Pancreas (tissue), 10 donors: ENCODE results near the gene TNFRSF8. TPM values are rescaled to one million over a fixed set of nuclear protein-coding genes. Genes with fewer than 3 reads are reported as not detected.

Experiments
- ATAC-seq, 4 donors: fragments of 200-7000 bp; cut with Tn5 transposase; one replicate each; pipeline versions ENCODE4 v1.8.0 to v1.9.1; 2020; ENCODE audit warnings: mild to moderate bottlenecking in 4 of 4, moderate library complexity in 4 of 4
- DNase-seq, 6 donors: peaks; one replicate each; pipeline ENCODE4 v3.0.0-alpha.2; 2020
- FAIRE-seq: peaks from 2 replicates; lab custom pipeline; 2012; peaks lifted over from hg19 to GRCh38; lab: Jason Lieb, UNC
- H3K27ac ChIP-seq, 4 donors: fragments of 200-600 bp; sonication (generic); 1 replicate in 3 of 4; 2 replicates in 1 of 4; pipeline versions ENCODE4 v1.5.0 to v1.8.0; 2020
- H3K27me3 ChIP-seq, 4 donors: fragments of 200-600 bp; one replicate each; pipeline ENCODE4 v1.8.0; 2021
- H3K36me3 ChIP-seq, 3 donors: fragments of 200-600 bp; sonication (generic) in 1 of 3; one replicate each; pipeline versions ENCODE4 v1.5.0 to v1.8.0; 2020 to 2021
- H3K4me1 ChIP-seq, 3 donors: fragments of 200-600 bp; one replicate each; pipeline ENCODE4 v1.8.0; 2021
- H3K4me3 ChIP-seq, 4 donors: fragments of 200-600 bp; sonication (generic) in 2 of 4; one replicate each; pipeline versions ENCODE4 v1.5.0 to v1.8.0; 2020 to 2021
- H3K9me3 ChIP-seq, 4 donors: fragments of 200-600 bp; one replicate each; pipeline ENCODE4 v1.8.0; 2021
- WGBS, 2 donors: extraction: QIAGEN DNeasy Blood & Tissue Kit; methylation state at CpG; one replicate each; pipeline ENCODE4 v1.1.7; 2013; 5-methylcytosine and 5-hydroxymethylcytosine counted together
- intact Hi-C, 3 donors: fragments of 100-400 bp; cut with DNase I; formaldehyde crosslinking; loops; one replicate each; pipeline versions ENCODE4 v1.11.1 to v1.14.2; 2022
- polyA plus RNA-seq, 2 donors: library from polyadenylated mRNA; stranded (reverse); fragments of 200-250 nt; gene quantifications; one replicate each; pipeline ENCODE4 v1.2.3, GENCODE V29; 2013
- total RNA-seq, 6 donors: library from RNA; stranded (reverse); fragmentation: NEBNext Ultra II Directional in 4 of 6; extraction: Animal tissue kit (Norgen Biotek cat#: 25700) in 4 of 6; gene quantifications; one replicate each; pipeline versions ENCODE4 v1.2.1 to v1.2.4, GENCODE V29; 2021 to 2023
- TF ChIP-seq, protein P1 (sequence below), 4 donors: fragments of 200-600 bp; sonication (generic) in 3 of 4; IDR thresholded peaks; one replicate each; pipeline versions ENCODE4 v1.5.0 to v1.8.0; 2021; ENCODE audit warnings: antibody characterized with exemption in 4 of 4
- donor health status: healthy with polysubstance abuse.
- donor health status: DM: no; HTN: no; CAD: no; lungs with moderate emphysema.
- donor health status: DM: no; HTN: no; CAD: no.
- donor health status: control.
- donor health status: control.
- donor health status: Bipolar disorder and iron deficiency.
- donor health status: DM: yes; HTN: yes; CAD: no.
- donor health status: DM: no; HTN: no; CAD: no.
- donor health status: DM: no; HTN: no; CAD: no.
- donor health status: DM: yes; HTN: yes; CAD: no.

Gene TNFRSF8
- total and polyA plus RNA-seq, 8 donors: 0.08 to 0.72 (median 0.25) TPM; not detected in 1

- intact Hi-C loops: no loop called here
- H3K27ac ChIP-seq: no peak overlapping the region
- H3K9me3 ChIP-seq: no peaks in the 10 kb centered on the region
- H3K4me3 ChIP-seq: no peak overlapping the region
- DNase-seq: peak in 1 of 6 donors; percentile 25
- ATAC-seq: no peak
- WGBS, 2 donors: 51 to 62% methylated on average over 30 to 31 of the region's 31 CpGs
- no peak for FAIRE-seq
- no peaks in the 10 kb centered on the region for H3K36me3 ChIP-seq
- no peaks in the 10 kb centered on the region for H3K27me3 ChIP-seq
- TF ChIP-seq, protein P1, sequence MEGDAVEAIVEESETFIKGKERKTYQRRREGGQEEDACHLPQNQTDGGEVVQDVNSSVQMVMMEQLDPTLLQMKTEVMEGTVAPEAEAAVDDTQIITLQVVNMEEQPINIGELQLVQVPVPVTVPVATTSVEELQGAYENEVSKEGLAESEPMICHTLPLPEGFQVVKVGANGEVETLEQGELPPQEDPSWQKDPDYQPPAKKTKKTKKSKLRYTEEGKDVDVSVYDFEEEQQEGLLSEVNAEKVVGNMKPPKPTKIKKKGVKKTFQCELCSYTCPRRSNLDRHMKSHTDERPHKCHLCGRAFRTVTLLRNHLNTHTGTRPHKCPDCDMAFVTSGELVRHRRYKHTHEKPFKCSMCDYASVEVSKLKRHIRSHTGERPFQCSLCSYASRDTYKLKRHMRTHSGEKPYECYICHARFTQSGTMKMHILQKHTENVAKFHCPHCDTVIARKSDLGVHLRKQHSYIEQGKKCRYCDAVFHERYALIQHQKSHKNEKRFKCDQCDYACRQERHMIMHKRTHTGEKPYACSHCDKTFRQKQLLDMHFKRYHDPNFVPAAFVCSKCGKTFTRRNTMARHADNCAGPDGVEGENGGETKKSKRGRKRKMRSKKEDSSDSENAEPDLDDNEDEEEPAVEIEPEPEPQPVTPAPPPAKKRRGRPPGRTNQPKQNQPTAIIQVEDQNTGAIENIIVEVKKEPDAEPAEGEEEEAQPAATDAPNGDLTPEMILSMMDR (IDR thresholded peaks at IDR 0.05): no peak
- no peaks in the 10 kb centered on the region for H3K4me1 ChIP-seq
Measured at GRCh38 chr1:12138196-12139168, 75.4 kb downstream of the TNFRSF8 start.

- ATAC-seq: no peak
- H3K36me3 ChIP-seq: no peaks in the 10 kb centered on the region
- DNase-seq: peak in 1 of 6 donors; percentile 34
- H3K27me3 ChIP-seq: no peaks in the 10 kb centered on the region
- WGBS, 2 donors: 78 to 83% methylated on average over 2 to 4 of the region's 4 CpGs
- TF ChIP-seq, protein P1 (IDR thresholded peaks at IDR 0.05): no peak
- no peak overlapping the region for H3K27ac ChIP-seq
- FAIRE-seq: no peak
- H3K4me1 ChIP-seq: no peaks in the 10 kb centered on the region
- H3K4me3 ChIP-seq: no peak overlapping the region
- intact Hi-C loops: no loop called here
- no peaks in the 10 kb centered on the region for H3K9me3 ChIP-seq
Measured at GRCh38 chr1:12140016-12140415, 76.9 kb downstream of the TNFRSF8 start.

- H3K27ac ChIP-seq: no peak overlapping the region
- 68 to 69% methylated on average over 12 of the region's 12 CpGs for WGBS, 2 donors
- FAIRE-seq: no peak
- no peaks in the 10 kb centered on the region for H3K9me3 ChIP-seq
- no peaks in the 10 kb centered on the region for H3K36me3 ChIP-seq
- H3K4me1 ChIP-seq: no peaks in the 10 kb centered on the region
- H3K27me3 ChIP-seq: no peaks in the 10 kb centered on the region
- TF ChIP-seq, protein P1 (IDR thresholded peaks at IDR 0.05): no peak
- intact Hi-C loops: no loop called here
- ATAC-seq: no peak
- DNase-seq: peak in 2 of 6 donors; percentile 14 to 37
- no peak overlapping the region for H3K4me3 ChIP-seq
Measured at GRCh38 chr1:12140515-12141162, 77.5 kb downstream of the TNFRSF8 start.

DNA sequence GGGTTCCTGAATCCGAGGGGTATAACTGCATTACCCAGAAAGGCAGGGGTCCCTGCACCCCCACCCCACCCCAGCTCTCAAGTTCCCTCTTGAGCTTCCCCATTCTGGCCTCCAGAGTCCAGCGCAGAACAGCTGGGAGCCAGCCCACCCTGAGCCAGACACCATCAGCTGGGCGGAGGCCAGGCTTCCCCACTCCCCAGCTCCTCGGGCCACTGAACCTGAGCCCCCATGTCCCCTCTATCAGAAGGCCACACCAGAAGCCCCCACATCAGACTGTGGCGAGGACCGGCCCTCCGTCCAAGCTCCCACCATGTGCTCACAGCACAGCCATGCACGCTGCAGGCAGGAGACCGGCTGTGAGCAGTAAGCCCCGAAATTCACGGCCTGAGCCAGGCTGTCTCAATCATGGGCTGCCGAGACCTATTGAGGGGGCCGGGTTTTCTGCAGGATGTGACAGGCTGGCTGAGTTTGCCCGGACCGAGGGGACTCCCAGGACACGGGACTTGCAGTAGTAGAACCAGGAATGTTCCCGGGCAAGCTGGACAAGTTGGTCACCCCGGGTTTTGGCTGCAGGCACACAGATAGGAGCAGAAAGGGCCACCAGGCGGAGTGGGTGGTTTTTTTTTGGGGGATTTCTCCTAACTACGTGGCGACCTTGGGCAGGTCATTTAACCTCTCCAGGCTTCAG lies 78.2 kb downstream of the TNFRSF8 start:
- H3K27ac ChIP-seq: no peak overlapping the region
- no peaks in the 10 kb centered on the region for H3K36me3 ChIP-seq
- DNase-seq: peak in 2 of 6 donors; percentile 15 to 52
- no peaks in the 10 kb centered on the region for H3K27me3 ChIP-seq
- H3K4me1 ChIP-seq: no peaks in the 10 kb centered on the region
- no peak overlapping the region for H3K4me3 ChIP-seq
- TF ChIP-seq, protein P1 (IDR thresholded peaks at IDR 0.05): no peak
- no peak for FAIRE-seq
- no peak for ATAC-seq
- intact Hi-C loops: no loop called here
- no peaks in the 10 kb centered on the region for H3K9me3 ChIP-seq
- 52% methylated on average over 21 of the region's 21 CpGs for WGBS, 2 donors
